BLaER1 treated with 17β-estradiol and CSF1 and Interleukin-3, amounts not matched to agents 10 nM and 100 nM (cell line): ENCODE results near the gene HSCB.
A peak's percentile ranks its signal among the peaks of the same experiment; 100 is the strongest.

Source experiments
- H3K27ac ChIP-seq, 11 experiments: shearing (Covaris generic); formaldehyde crosslinking; 2 replicates each; pipeline ENCODE4 v1.8.1; 2022
- H3K27me3 ChIP-seq, 11 experiments: shearing (Covaris generic); formaldehyde crosslinking; 2 replicates each; pipeline ENCODE4 v1.8.1; 2022
- H3K36me3 ChIP-seq, 11 experiments: shearing (Covaris generic); formaldehyde crosslinking; 2 replicates each; pipeline ENCODE4 v1.8.1; 2022
- H3K4me1 ChIP-seq, 10 experiments: shearing (Covaris generic); formaldehyde crosslinking; 2 replicates each; pipeline ENCODE4 v1.8.1; 2022
- H3K4me2 ChIP-seq, 11 experiments: shearing (Covaris generic); formaldehyde crosslinking; 2 replicates each; pipeline ENCODE4 v1.8.1; 2022
- H3K4me3 ChIP-seq, 10 experiments: shearing (Covaris generic); formaldehyde crosslinking; 2 replicates each; pipeline ENCODE4 v1.8.1; 2022
- H3K9ac ChIP-seq, 11 experiments: shearing (Covaris generic); formaldehyde crosslinking; 2 replicates each; pipeline ENCODE4 v1.8.1; 2022
- H3K9me3 ChIP-seq, 11 experiments: shearing (Covaris generic); formaldehyde crosslinking; replicated peaks in 1 of 11; 2 replicates each; pipeline ENCODE4 v1.8.1; 2022
- H4K20me1 ChIP-seq, 11 experiments: shearing (Covaris generic); formaldehyde crosslinking; 2 replicates each; pipeline ENCODE4 v1.8.1; 2022
- Cebpa-rat ChIP-seq, 11 experiments: shearing (Covaris generic); IDR thresholded peaks; 2 replicates each; pipeline ENCODE4 v1.8.1; 2022

The HSCB gene

GRCh38 chr22:28791841-28792490 lies 50.1 kb downstream of the HSCB start:
- TF ChIP-seq Cebpa-rat (IDR thresholded peaks at IDR 0.05), result no peak
- H3K27ac ChIP-seq, result peak overlapping the region in 10 of 11 experiments; percentile 1 to 100 (median 69); a peak in 20 of 22 replicates
- peak overlapping the region in 10 of 11 experiments; percentile 7 to 72 (median 52); a peak in 18 of 22 replicates for H3K9ac ChIP-seq
- peak overlapping the region; percentile 46 to 97 (median 83) for H3K4me2 ChIP-seq
- no peaks in the 10 kb centered on the region for H3K9me3 ChIP-seq
- H3K4me3 ChIP-seq, result 0 out of 20 replicates have a peak overlapping the region, but pooled peaks of 1 of the 10 experiments have one; percentile 31
- no peaks in the 10 kb centered on the region; a peak in 1 of 22 replicates for H3K27me3 ChIP-seq
- H3K4me1 ChIP-seq, result peaks cover 68 to 99% (median 96%) of the 10 kb centered on the region in 10 experiments
- H4K20me1 ChIP-seq, result peaks cover 37 to 83% (median 70%) of the 10 kb centered on the region in 11 experiments
- peaks cover 50 to 77% (median 60%) of the 10 kb centered on the region in 11 experiments for H3K36me3 ChIP-seq

GRCh38 chr22:28792491-28793383 lies 50.9 kb downstream of the HSCB start:
- peak overlapping the region in 3 of 10 experiments; percentile 9 to 31 (median 16); a peak in 3 of 20 replicates for H3K4me3 ChIP-seq
- H3K9ac ChIP-seq, result peak overlapping the region; percentile 26 to 72 (median 48); a peak in 18 of 22 replicates
- no peaks in the 10 kb centered on the region for H3K9me3 ChIP-seq
- H4K20me1 ChIP-seq, result peaks cover 45 to 91% (median 73%) of the 10 kb centered on the region in 11 experiments
- H3K36me3 ChIP-seq, result peaks cover 50 to 77% (median 60%) of the 10 kb centered on the region in 11 experiments
- no peaks in the 10 kb centered on the region; a peak in 1 of 22 replicates for H3K27me3 ChIP-seq
- peak overlapping the region; percentile 46 to 97 (median 83) for H3K4me2 ChIP-seq
- no peak for TF ChIP-seq Cebpa-rat (IDR thresholded peaks at IDR 0.05)
- H3K4me1 ChIP-seq, result peaks cover 74 to 100% (median 94%) of the 10 kb centered on the region in 10 experiments
- H3K27ac ChIP-seq, result peak overlapping the region; percentile 8 to 100 (median 60); a peak in 20 of 22 replicates

GRCh38 chr22:28793976-28794584 lies 52.2 kb downstream of the HSCB start:
- TF ChIP-seq Cebpa-rat (IDR thresholded peaks at IDR 0.05), result no peak
- Histone ChIP-seq H3K27ac (peak overlapping the region in 9 of 11 experiments; percentile 1 to 100 (median 99); a peak in 15 of 22 replicates), H3K4me2 (peak overlapping the region; percentile 76 to 97 (median 91); a peak in 21 of 22 replicates), H3K36me3 (peaks cover 57 to 80% (median 63%) of the 10 kb centered on the region in 11 experiments), H3K9ac (peak overlapping the region; percentile 27 to 100 (median 99); a peak in 18 of 22 replicates), H3K4me1 (peaks cover 74 to 92% (median 83%) of the 10 kb centered on the region in 10 experiments), H3K27me3 (no peaks in the 10 kb centered on the region; a peak in 1 of 22 replicates), H3K9me3 (peaks cover 0 to 5% (median 0%) of the 10 kb centered on the region in 11 experiments; a peak in 2 of 22 replicates), H3K4me3 (peak overlapping the region in 8 of 10 experiments; percentile 89 to 99 (median 95); a peak in 13 of 20 replicates), H4K20me1 (peaks cover 58 to 98% (median 82%) of the 10 kb centered on the region in 11 experiments)

GRCh38 chr22:28795071-28795693 lies 53.3 kb downstream of the HSCB start:
- Histone ChIP-seq H3K4me2 (peak overlapping the region; percentile 76 to 97 (median 91)), H3K4me1 (peaks cover 67 to 81% (median 74%) of the 10 kb centered on the region in 10 experiments), H4K20me1 (peaks cover 67 to 94% (median 82%) of the 10 kb centered on the region in 11 experiments), H3K4me3 (peak overlapping the region; percentile 89 to 99 (median 94); a peak in 19 of 20 replicates), H3K9ac (peak overlapping the region; percentile 97 to 100 (median 99); a peak in 21 of 22 replicates), H3K9me3 (peaks cover 0 to 5% (median 0%) of the 10 kb centered on the region in 11 experiments; a peak in 2 of 22 replicates), H3K27me3 (no peaks in the 10 kb centered on the region; a peak in 1 of 22 replicates), H3K27ac (peak overlapping the region; percentile 7 to 100 (median 99); a peak in 18 of 22 replicates), H3K36me3 (peaks cover 58 to 74% (median 63%) of the 10 kb centered on the region in 11 experiments)
- no peak for TF ChIP-seq Cebpa-rat (IDR thresholded peaks at IDR 0.05)

- Histone ChIP-seq H4K20me1 (peaks cover 67 to 91% (median 81%) of the 10 kb centered on the region in 11 experiments), H3K4me1 (peaks cover 57 to 72% (median 64%) of the 10 kb centered on the region in 10 experiments), H3K27me3 (no peaks in the 10 kb centered on the region; a peak in 1 of 22 replicates), H3K27ac (peak overlapping the region; percentile 7 to 100 (median 99); a peak in 20 of 22 replicates), H3K9me3 (peaks cover 0 to 5% (median 0%) of the 10 kb centered on the region in 11 experiments; a peak in 2 of 22 replicates), H3K9ac (peak overlapping the region; percentile 97 to 100 (median 99)), H3K36me3 (peaks cover 58 to 69% (median 63%) of the 10 kb centered on the region in 11 experiments), H3K4me2 (peak overlapping the region; percentile 76 to 97 (median 91)), H3K4me3 (peak overlapping the region; percentile 89 to 99 (median 94); a peak in 19 of 20 replicates)
- no peak for TF ChIP-seq Cebpa-rat (IDR thresholded peaks at IDR 0.05)
Measured at GRCh38 chr22:28795932-28796856, 54.4 kb downstream of the HSCB start.

GRCh38 chr22:28798810-28799605 lies 57.2 kb downstream of the HSCB start:
- H3K36me3 ChIP-seq, result peaks cover 52 to 62% (median 57%) of the 10 kb centered on the region in 11 experiments

More at GRCh38 chr22:28798810-28799605, 57.2 kb downstream of the HSCB start:
- peak overlapping the region; percentile 76 to 97 (median 91) for H3K4me2 ChIP-seq
- peaks cover 52 to 63% (median 57%) of the 10 kb centered on the region in 11 experiments for H4K20me1 ChIP-seq
- no peaks in the 10 kb centered on the region; a peak in 1 of 22 replicates for H3K27me3 ChIP-seq
- peak overlapping the region; percentile 94 to 100 (median 99) for H3K27ac ChIP-seq
- peak overlapping the region; percentile 89 to 99 (median 94) for H3K4me3 ChIP-seq
- H3K9ac ChIP-seq, result peak overlapping the region; percentile 97 to 100 (median 99)
- peaks cover 0 to 5% (median 0%) of the 10 kb centered on the region in 11 experiments; a peak in 2 of 22 replicates for H3K9me3 ChIP-seq
- TF ChIP-seq Cebpa-rat (IDR thresholded peaks at IDR 0.05), result peak; percentile 60 to 94 (median 77); a peak in 21 of 22 replicates
- peaks cover 53 to 72% (median 65%) of the 10 kb centered on the region in 10 experiments for H3K4me1 ChIP-seq
